ENCODE results near the gene GLIS1. TPM values are rescaled to one million over a fixed set of nuclear protein-coding genes. Genes with fewer than 3 reads are reported as not detected.

Gene GLIS1
- total and polyA plus RNA-seq, 7 donors, result 0.03 to 0.40 (median 0.15) TPM

- no peaks in the 10 kb centered on the region for H3K9me3 ChIP-seq
- intact Hi-C loops (cut with DNase I), result no loop called here
- H3K27me3 ChIP-seq (ENCODE audit: insufficient read depth in 3 of 3, low read length in 2 of 3), result no peaks in the 10 kb centered on the region
- no peaks in the 10 kb centered on the region for H3K36me3 ChIP-seq (ENCODE audit: insufficient read depth in 1 of 2, low read depth in 1 of 2)
- ATAC-seq, result no peak
- no peak for TF ChIP-seq CTCF (IDR thresholded peaks at IDR 0.05)
- H3K4me3 ChIP-seq, result no peak overlapping the region
- no peak overlapping the region for H3K27ac ChIP-seq
- H3K4me1 ChIP-seq, result no peaks in the 10 kb centered on the region
- no peak for DNase-seq
- 74 to 76% (median 74%) methylated on average over 11 of the region's 11 CpGs for WGBS, 3 donors
These were observed 177.4 kb downstream of the GLIS1 start for GRCh38 chr1:53561503-53562105.

GRCh38 chr1:53560581-53561502, 178.1 kb downstream of the GLIS1 start:
- Histone ChIP-seq H3K27me3 (ENCODE audit: insufficient read depth in 3 of 3, low read length in 2 of 3) (no peaks in the 10 kb centered on the region), H3K27ac (no peak overlapping the region), H3K36me3 (ENCODE audit: insufficient read depth in 1 of 2, low read depth in 1 of 2) (no peaks in the 10 kb centered on the region), H3K4me1 (no peaks in the 10 kb centered on the region), H3K9me3 (no peaks in the 10 kb centered on the region), H3K4me3 (no peak overlapping the region)
- DNase-seq, result no peak
- intact Hi-C loops (cut with DNase I), result no loop called here
- no peak for ATAC-seq
- WGBS, 3 donors, result 89 to 95% (median 90%) methylated on average over 15 of the region's 15 CpGs
- TF ChIP-seq CTCF (IDR thresholded peaks at IDR 0.05), result no peak

- DNase-seq, result no peak
- Histone ChIP-seq H3K27me3 (ENCODE audit: insufficient read depth in 3 of 3, low read length in 2 of 3) (no peaks in the 10 kb centered on the region), H3K27ac (no peak overlapping the region), H3K36me3 (ENCODE audit: insufficient read depth in 1 of 2, low read depth in 1 of 2) (no peaks in the 10 kb centered on the region), H3K4me3 (no peak overlapping the region), H3K4me1 (no peaks in the 10 kb centered on the region), H3K9me3 (no peaks in the 10 kb centered on the region)
- ATAC-seq, result no peak
- no peak for TF ChIP-seq CTCF (IDR thresholded peaks at IDR 0.05)
- 86 to 89% (median 87%) methylated on average over 12 of the region's 12 CpGs for WGBS, 3 donors
- intact Hi-C loops (cut with DNase I), result no loop called here
These were observed 178.9 kb downstream of the GLIS1 start for GRCh38 chr1:53559854-53560580.

- TF ChIP-seq CTCF (IDR thresholded peaks at IDR 0.05), result no peak
- Histone ChIP-seq H3K27me3 (ENCODE audit: insufficient read depth in 3 of 3, low read length in 2 of 3) (no peaks in the 10 kb centered on the region), H3K36me3 (ENCODE audit: insufficient read depth in 1 of 2, low read depth in 1 of 2) (no peaks in the 10 kb centered on the region), H3K27ac (no peak overlapping the region), H3K4me1 (no peaks in the 10 kb centered on the region), H3K9me3 (no peaks in the 10 kb centered on the region), H3K4me3 (no peak overlapping the region)
- intact Hi-C loops (cut with DNase I), result no loop called here
- 72 to 81% (median 77%) methylated on average over 13 of the region's 13 CpGs for WGBS, 3 donors
- no peak for DNase-seq
- no peak for ATAC-seq
These were observed 179.6 kb downstream of the GLIS1 start for GRCh38 chr1:53559391-53559815.
